GM19397 (cell line): ENCODE measurements around the gene SRSF6.
"Not testable (repeated sequence)": the region's sequence is repeated elsewhere in the genome, so short reads cannot be mapped to it uniquely, and the experiment has no call there.

Experiments
- ATAC-seq: cut with Tn5 transposase; IDR thresholded peaks from one replicate; pipeline ENCODE4 v1.9.1; 2021; ENCODE audit warnings: mild to moderate bottlenecking, moderate library complexity; ENCODE audit not compliant: unreplicated experiment

SRSF6 gene

GRCh38 chr20:43473381-43473704 is 15.6 kb downstream of the SRSF6 start:
- ATAC-seq = no peak

- ATAC-seq = no peak
These were observed 19.5 kb downstream of the SRSF6 start for GRCh38 chr20:43477193-43477592.

GRCh38 chr20:43477619-43478018 is 19.9 kb downstream of the SRSF6 start:
- ATAC-seq = no peak

GRCh38 chr20:43490038-43490437 is 32.3 kb downstream of the SRSF6 start:
- ATAC-seq = no peak

GRCh38 chr20:43492101-43492500 is 34.4 kb downstream of the SRSF6 start:
- ATAC-seq = no peak

GRCh38 chr20:43495388-43495787 is 37.7 kb downstream of the SRSF6 start:
- ATAC-seq = no peak

- ATAC-seq = not testable (repeated sequence)
These were observed 44.3 kb downstream of the SRSF6 start for GRCh38 chr20:43502021-43502420.

GRCh38 chr20:43506238-43506637 is 48.5 kb downstream of the SRSF6 start:
- ATAC-seq = no peak

GRCh38 chr20:43507150-43508080 is 49.7 kb downstream of the SRSF6 start, which contains the start of gene L3MBTL1:
TSS of gene L3MBTL1 (plus strand) at chr20:43507697. CDS start at chr20:43513504, 5,807 bp downstream.
- ATAC-seq = no peak

- ATAC-seq = no peak
These were observed 50.4 kb downstream of the SRSF6 start for GRCh38 chr20:43508106-43508505.

- no peak for ATAC-seq
These were observed 50.9 kb downstream of the SRSF6 start for GRCh38 chr20:43508604-43509040.

GRCh38 chr20:43511879-43512278 is 54.2 kb downstream of the SRSF6 start:
- no peak for ATAC-seq

- no peak for ATAC-seq
These were observed 55.8 kb downstream of the SRSF6 start for GRCh38 chr20:43513372-43513930.
